Caco-2 (cell line): ENCODE data around the gene TAF1B. TPM values are rescaled to one million over a fixed set of nuclear protein-coding genes. Genes with fewer than 3 reads are reported as not detected.

ENCODE experiments used
- BruUV-seq: library from RNA; stranded (reverse); fragments of 400-500 nt; replicated peaks from 2 replicates; lab custom pipeline; 2021; lab: Mats Ljungman, UMichigan
- CTCF ChIA-PET: fragments of 300-600 bp; sonication (Branson Sonifier 250); formaldehyde crosslinking; loops from one replicate; lab custom pipeline; 2022; ENCODE audit warnings: antibody characterized with exemption; lab: Charles Lee
- POLR2A ChIA-PET: fragments of 300-600 bp; sonication (Branson Sonifier 250); formaldehyde crosslinking; loops from one replicate; lab custom pipeline; 2022; ENCODE audit warnings: antibody characterized with exemption; lab: Charles Lee
- DNase-seq, 2 experiments: peaks; one replicate each; pipeline versions ENCODE4 v3.0.0 to v3.0.0-alpha.2; 2020 to 2022
- H3K27me3 ChIP-seq: replicated peaks from 2 replicates; pipeline ENCODE4 v1.6.0; 2011; ENCODE audit warnings: low read length; ENCODE audit not compliant: control insufficient read depth, insufficient read depth
- H3K36me3 ChIP-seq: 2 replicates; pipeline ENCODE4 v1.5.1; 2011; ENCODE audit warnings: low read length; ENCODE audit not compliant: control insufficient read depth, insufficient read depth
- H3K4me1 ChIP-seq: fragments of 250-450 bp; sonication (Bioruptor Pico); 2 replicates; pipeline ENCODE4 v1.5.1; 2020; ENCODE audit warnings: mild to moderate bottlenecking
- H3K4me3 ChIP-seq: 2 replicates; pipeline ENCODE4 v1.5.1; 2011; ENCODE audit warnings: low read depth, mild to moderate bottlenecking, control low read depth, low read length
- H3K9me3 ChIP-seq: fragments of 250-450 bp; sonication (Bioruptor Pico); 2 replicates; pipeline ENCODE4 v1.5.1; 2020; ENCODE audit warnings: mild to moderate bottlenecking, moderate library complexity
- H3K27ac Mint-ChIP-seq: one replicate; pipeline ENCODE4 v1.8.0; 2022; ENCODE audit warnings: mixed read lengths; ENCODE audit not compliant: unreplicated experiment
- H3K27me3 Mint-ChIP-seq: one replicate; pipeline ENCODE4 v1.8.0; 2022; ENCODE audit warnings: mixed read lengths; ENCODE audit not compliant: insufficient read depth, unreplicated experiment
- H3K36me3 Mint-ChIP-seq: one replicate; pipeline ENCODE4 v1.8.0; 2022; ENCODE audit warnings: mild to moderate bottlenecking, mixed read lengths; ENCODE audit not compliant: insufficient read depth, unreplicated experiment
- H3K4me1 Mint-ChIP-seq: one replicate; pipeline ENCODE4 v1.8.0; 2022; ENCODE audit warnings: low read depth, mixed read lengths; ENCODE audit not compliant: unreplicated experiment
- H3K4me3 Mint-ChIP-seq: one replicate; pipeline ENCODE4 v1.8.0; 2022; ENCODE audit warnings: mild to moderate bottlenecking, moderate library complexity, mixed read lengths; ENCODE audit not compliant: unreplicated experiment
- H3K9me3 Mint-ChIP-seq: one replicate; pipeline ENCODE4 v1.8.0; 2022; ENCODE audit warnings: mixed read lengths; ENCODE audit not compliant: unreplicated experiment
- CTCF ChIP-seq, 2 experiments: fragments of 200-600 bp in 1 of 2; IDR thresholded peaks; 1 replicate in 1 of 2; 2 replicates in 1 of 2; pipeline versions ENCODE4 v1.5.1 to v1.8.0; 2011 to 2022; ENCODE audit warnings: antibody characterized with exemption in 1 of 2, control low read depth in 1 of 2, inconsistent platforms in 1 of 2, low read depth in 1 of 2, low read length in 1 of 2, mild to moderate bottlenecking in 1 of 2, moderate library complexity in 1 of 2; ENCODE audit not compliant: insufficient read depth in 1 of 2, severe bottlenecking in 1 of 2, unreplicated experiment in 1 of 2
- intact Hi-C: fragments of 100-400 bp; cut with micrococcal nuclease; formaldehyde crosslinking; loops from one replicate; pipeline ENCODE4 v1.10.0; 2022; ENCODE audit not compliant: unreplicated experiment
- total RNA-seq: library from RNA; stranded (reverse); gene quantifications from 2 replicates; pipeline ENCODE4 v1.2.3, GENCODE V29; 2022

TAF1B gene
- total RNA-seq, 1 experiment from 2014 or later = 24.8 TPM

- peaks cover 14% of the 10 kb centered on the region for H3K4me1 Mint-ChIP-seq
Measured at GRCh38 chr2:9952856-9953503, 109.7 kb downstream of the TAF1B start.

GRCh38 chr2:9954136-9954535, 110.9 kb downstream of the TAF1B start:
- ChIA-PET CTCF (no interaction called here), POLR2A (no interaction called here)
- peaks cover 4% of the 10 kb centered on the region for H3K27me3 Mint-ChIP-seq
- H3K9me3 ChIP-seq = no peaks in the 10 kb centered on the region
- H3K4me1 Mint-ChIP-seq = peaks cover 14% of the 10 kb centered on the region
- H3K9me3 Mint-ChIP-seq = no peaks in the 10 kb centered on the region
- no TSS peak for BruUV-seq
- H3K4me3 ChIP-seq = no peak overlapping the region
- DNase-seq = no peak
- no peak overlapping the region for H3K4me3 Mint-ChIP-seq
- H3K4me1 ChIP-seq = peaks cover 17% of the 10 kb centered on the region
- H3K27me3 ChIP-seq = no peaks in the 10 kb centered on the region
- H3K27ac Mint-ChIP-seq = no peak overlapping the region
- intact Hi-C loops = loop anchor here (2.0 to 5.0 kb wide), 3 partner anchors 15 to 157 kb away; partner anchors contain the start of gene TAF1B
- no peaks in the 10 kb centered on the region; the same call in none of the 2 replicates for H3K36me3 ChIP-seq
- TF ChIP-seq CTCF (IDR thresholded peaks at IDR 0.05; ENCODE audit: insufficient read depth in 1 of 2, low read depth in 1 of 2, low read length in 1 of 2, severe bottlenecking in 1 of 2, unreplicated experiment in 1 of 2) = no peak
- peaks cover 21% of the 10 kb centered on the region for H3K36me3 Mint-ChIP-seq

More at GRCh38 chr2:9952856-9953503, 109.7 kb downstream of the TAF1B start:
- H3K9me3 ChIP-seq = no peaks in the 10 kb centered on the region
- POLR2A ChIA-PET = no interaction called here
- Mint-ChIP-seq H3K36me3 (peaks cover 21% of the 10 kb centered on the region), H3K27ac (peak overlapping the region; percentile 7), H3K9me3 (no peaks in the 10 kb centered on the region), H3K4me3 (peak overlapping the region; percentile 79), H3K27me3 (peaks cover 4% of the 10 kb centered on the region)
- peak overlapping the region; percentile 86 for H3K4me3 ChIP-seq
- no peak for DNase-seq
- TF ChIP-seq CTCF (IDR thresholded peaks at IDR 0.05; ENCODE audit: insufficient read depth in 1 of 2, low read depth in 1 of 2, low read length in 1 of 2, severe bottlenecking in 1 of 2, unreplicated experiment in 1 of 2) = no peak
- CTCF ChIA-PET = no interaction called here
- intact Hi-C loops = loop anchor here (5.0 kb wide), 2 partner anchors 111 to 156 kb away; partner anchors contain the start of gene TAF1B
- no peaks in the 10 kb centered on the region; the same call in none of the 2 replicates for H3K36me3 ChIP-seq
- H3K27me3 ChIP-seq = no peaks in the 10 kb centered on the region
- no TSS peak for BruUV-seq
- peaks cover 17% of the 10 kb centered on the region for H3K4me1 ChIP-seq

- POLR2A ChIA-PET = interaction anchor here (0.6 kb wide), 1 partner anchor 1616 kb away, joined by 4 read pairs; no protein-coding TSS in a partner anchor
- no peak for DNase-seq
- Mint-ChIP-seq H3K36me3 (peaks cover 17% of the 10 kb centered on the region), H3K4me3 (no peak overlapping the region), H3K27ac (no peak overlapping the region), H3K4me1 (peaks cover 9% of the 10 kb centered on the region), H3K27me3 (no peaks in the 10 kb centered on the region), H3K9me3 (no peaks in the 10 kb centered on the region)
- no peaks in the 10 kb centered on the region; the same call in none of the 2 replicates for H3K36me3 ChIP-seq
- BruUV-seq = no TSS peak
- H3K4me3 ChIP-seq = no peak overlapping the region
- intact Hi-C loops = no loop called here
- H3K4me1 ChIP-seq = peaks cover 14% of the 10 kb centered on the region
- H3K9me3 ChIP-seq = no peaks in the 10 kb centered on the region
- no peaks in the 10 kb centered on the region for H3K27me3 ChIP-seq
- CTCF ChIA-PET = interaction anchor here (0.6 kb wide), 1 partner anchor 165 kb away, joined by 5 read pairs; no protein-coding TSS in a partner anchor
- no peak for TF ChIP-seq CTCF (IDR thresholded peaks at IDR 0.05; ENCODE audit: insufficient read depth in 1 of 2, low read depth in 1 of 2, low read length in 1 of 2, severe bottlenecking in 1 of 2, unreplicated experiment in 1 of 2)
Measured at GRCh38 chr2:9958057-9958456, 114.8 kb downstream of the TAF1B start.
